H9 (cell line): ENCODE measurements around the gene MYBPHL. TPM values are rescaled to one million over a fixed set of nuclear protein-coding genes. Genes with fewer than 3 reads are reported as not detected.

Source experiments
- DNase-seq: peaks from one replicate; pipeline ENCODE4 v3.0.0-alpha.2; 2017
- H2AFZ ChIP-seq: one replicate; pipeline ENCODE4 v1.6.1; 2013; ENCODE audit warnings: mild to moderate bottlenecking, low read length, control low read depth, moderate library complexity
- H2AK5ac ChIP-seq: 2 replicates; pipeline ENCODE4 v1.6.1; 2013; ENCODE audit warnings: low read length, control low read depth, mixed read lengths; ENCODE audit not compliant: insufficient read length
- H2BK120ac ChIP-seq: one replicate; pipeline ENCODE4 v1.6.1; 2013; ENCODE audit warnings: low read depth, mild to moderate bottlenecking, low read length, control low read depth, inconsistent platforms; ENCODE audit not compliant: poor library complexity, severe bottlenecking
- H2BK12ac ChIP-seq: 2 replicates; pipeline ENCODE4 v1.6.1; 2013; ENCODE audit warnings: low read length, control low read depth, mixed read lengths, low read depth; ENCODE audit not compliant: insufficient read length
- H2BK15ac ChIP-seq: 2 replicates; pipeline ENCODE4 v1.6.1; 2013; ENCODE audit warnings: low read depth, low read length, control low read depth
- H2BK20ac ChIP-seq: one replicate; pipeline ENCODE4 v1.6.1; 2013; ENCODE audit warnings: low read depth, mild to moderate bottlenecking, low read length, control low read depth, inconsistent platforms; ENCODE audit not compliant: poor library complexity, severe bottlenecking
- H2BK5ac ChIP-seq: 2 replicates; pipeline ENCODE4 v1.6.1; 2013; ENCODE audit warnings: low read length, control low read depth, mixed read lengths; ENCODE audit not compliant: insufficient read length
- H3K14ac ChIP-seq: 2 replicates; pipeline ENCODE4 v1.6.1; 2013; ENCODE audit warnings: low read length, control low read depth; ENCODE audit not compliant: insufficient read depth
- H3K18ac ChIP-seq: 2 replicates; pipeline ENCODE4 v1.6.1; 2013; ENCODE audit warnings: low read depth, mild to moderate bottlenecking, mixed read lengths, low read length, control low read depth; ENCODE audit not compliant: insufficient read length
- H3K23ac ChIP-seq: 2 replicates; pipeline ENCODE4 v1.6.1; 2013; ENCODE audit warnings: low read length, control low read depth, mixed read lengths, low read depth; ENCODE audit not compliant: insufficient read length
- H3K23me2 ChIP-seq: 2 replicates; pipeline ENCODE4 v1.6.1; 2013; ENCODE audit warnings: low read depth, mild to moderate bottlenecking, mixed read lengths, low read length, control low read depth; ENCODE audit not compliant: insufficient read length, poor library complexity, severe bottlenecking
- H3K27ac ChIP-seq: 2 replicates; pipeline ENCODE4 v1.5.1; 2013; ENCODE audit warnings: low read length, control low read depth, mixed read lengths, low read depth; ENCODE audit not compliant: insufficient read length
- H3K27me3 ChIP-seq: 2 replicates; pipeline ENCODE4 v1.6.1; 2013; ENCODE audit warnings: low read length, control low read depth, inconsistent platforms; ENCODE audit not compliant: insufficient read depth
- H3K4ac ChIP-seq: 2 replicates; pipeline ENCODE4 v1.6.1; 2013; ENCODE audit warnings: low read depth, mild to moderate bottlenecking, control low read depth, inconsistent platforms, low read length, moderate library complexity
- H3K4me1 ChIP-seq: 2 replicates; pipeline ENCODE4 v1.6.1; 2013; ENCODE audit warnings: low read length, control low read depth, inconsistent platforms; ENCODE audit not compliant: insufficient read depth
- H3K4me2 ChIP-seq: 2 replicates; pipeline ENCODE4 v1.6.1; 2013; ENCODE audit warnings: low read length, control low read depth, mixed read lengths; ENCODE audit not compliant: insufficient read length, insufficient read depth
- H3K56ac ChIP-seq: 2 replicates; pipeline ENCODE4 v1.6.1; 2013; ENCODE audit warnings: low read depth, mild to moderate bottlenecking, mixed read lengths, low read length, control low read depth; ENCODE audit not compliant: insufficient read length
- H3K79me1 ChIP-seq: 2 replicates; pipeline ENCODE4 v1.6.1; 2013; ENCODE audit warnings: low read depth, mild to moderate bottlenecking, moderate library complexity, low read length, control low read depth, inconsistent platforms; ENCODE audit not compliant: insufficient read depth, poor library complexity, severe bottlenecking
- H3K79me2 ChIP-seq: 2 replicates; pipeline ENCODE4 v1.6.1; 2013; ENCODE audit warnings: low read length, control low read depth, inconsistent platforms; ENCODE audit not compliant: insufficient read depth
- H3K9ac ChIP-seq: 2 replicates; pipeline ENCODE4 v1.6.1; 2013; ENCODE audit warnings: low read length, control low read depth, mixed read lengths; ENCODE audit not compliant: insufficient read length; ENCODE audit errors: extremely low read depth
- H3K9me3 ChIP-seq: one replicate; pipeline ENCODE4 v1.6.1; 2013; ENCODE audit warnings: low read depth, low read length, inconsistent platforms; ENCODE audit not compliant: control insufficient read depth
- H3T11ph ChIP-seq: one replicate; pipeline ENCODE4 v1.6.1; 2013; ENCODE audit warnings: mild to moderate bottlenecking, low read length, control low read depth, inconsistent platforms
- H4K20me1 ChIP-seq: one replicate; pipeline ENCODE4 v1.6.1; 2013; ENCODE audit not compliant: control insufficient read depth, insufficient read length, insufficient read depth
- H4K5ac ChIP-seq: 2 replicates; pipeline ENCODE4 v1.6.1; 2013; ENCODE audit warnings: low read depth, mild to moderate bottlenecking, mixed read lengths, low read length, control low read depth; ENCODE audit not compliant: insufficient read length
- H4K8ac ChIP-seq: replicated peaks from 2 replicates; pipeline ENCODE4 v1.6.1; 2013; ENCODE audit warnings: low read length, control low read depth, mixed read lengths, low read depth; ENCODE audit not compliant: insufficient read length
- H4K91ac ChIP-seq: 2 replicates; pipeline ENCODE4 v1.6.1; 2013; ENCODE audit warnings: low read depth, mild to moderate bottlenecking, moderate library complexity, mixed read lengths, low read length, control low read depth; ENCODE audit not compliant: insufficient read length
- H3K27ac Mint-ChIP-seq, 3 experiments: 2 replicates in 2 of 3; 3 replicates in 1 of 3; pipeline ENCODE4 v1.8.0; 2020 to 2021; ENCODE audit warnings: mixed read lengths in 3 of 3, mild to moderate bottlenecking in 1 of 3, moderate library complexity in 1 of 3
- H3K27me3 Mint-ChIP-seq: 2 replicates; pipeline ENCODE4 v1.8.0; 2021; ENCODE audit warnings: low read depth, mild to moderate bottlenecking, moderate library complexity, mixed read lengths
- H3K36me3 Mint-ChIP-seq, 3 experiments: 2 replicates in 2 of 3; 3 replicates in 1 of 3; pipeline ENCODE4 v1.8.0; 2020 to 2021; ENCODE audit warnings: low read depth in 3 of 3, mixed read lengths in 3 of 3; ENCODE audit not compliant: insufficient read depth in 1 of 3
- H3K4me1 Mint-ChIP-seq, 2 experiments: 2 replicates each; pipeline ENCODE4 v1.8.0; 2020; ENCODE audit warnings: mixed read lengths in 2 of 2
- H3K4me3 Mint-ChIP-seq, 2 experiments: 2 replicates in 1 of 2; 3 replicates in 1 of 2; pipeline ENCODE4 v1.8.0; 2020 to 2021; ENCODE audit warnings: mild to moderate bottlenecking in 2 of 2, mixed read lengths in 2 of 2, moderate library complexity in 1 of 2
- H3K9me3 Mint-ChIP-seq, 2 experiments: 2 replicates in 1 of 2; 3 replicates in 1 of 2; pipeline ENCODE4 v1.8.0; 2020; ENCODE audit warnings: mild to moderate bottlenecking in 2 of 2, mixed read lengths in 2 of 2, moderate library complexity in 1 of 2
- WGBS: extraction: QIAGEN DNeasy Blood & Tissue Kit; methylation state at CpG from one replicate; pipeline ENCODE4 v1.1.7; 2013; ENCODE audit warnings: missing lambda C conversion rate, low lambda C conversion rate, mixed read lengths; ENCODE audit not compliant: insufficient read length; ENCODE audit errors: extremely low coverage; 5-methylcytosine and 5-hydroxymethylcytosine counted together
- total RNA-seq: library from RNA; stranded (reverse); gene quantifications from 2 replicates; pipeline ENCODE4 v1.2.1, GENCODE V29; 2021
- TF ChIP-seq, protein P1 (sequence below): fragments of 200-600 bp; sonication (generic); conservative IDR thresholded peaks from 3 replicates; pipeline ENCODE4 v1.8.0; 2021; ENCODE audit warnings: antibody characterized with exemption, mild to moderate bottlenecking

The MYBPHL gene
- total RNA-seq, 1 experiment from 2014 or later, result 0.59 TPM

DNA sequence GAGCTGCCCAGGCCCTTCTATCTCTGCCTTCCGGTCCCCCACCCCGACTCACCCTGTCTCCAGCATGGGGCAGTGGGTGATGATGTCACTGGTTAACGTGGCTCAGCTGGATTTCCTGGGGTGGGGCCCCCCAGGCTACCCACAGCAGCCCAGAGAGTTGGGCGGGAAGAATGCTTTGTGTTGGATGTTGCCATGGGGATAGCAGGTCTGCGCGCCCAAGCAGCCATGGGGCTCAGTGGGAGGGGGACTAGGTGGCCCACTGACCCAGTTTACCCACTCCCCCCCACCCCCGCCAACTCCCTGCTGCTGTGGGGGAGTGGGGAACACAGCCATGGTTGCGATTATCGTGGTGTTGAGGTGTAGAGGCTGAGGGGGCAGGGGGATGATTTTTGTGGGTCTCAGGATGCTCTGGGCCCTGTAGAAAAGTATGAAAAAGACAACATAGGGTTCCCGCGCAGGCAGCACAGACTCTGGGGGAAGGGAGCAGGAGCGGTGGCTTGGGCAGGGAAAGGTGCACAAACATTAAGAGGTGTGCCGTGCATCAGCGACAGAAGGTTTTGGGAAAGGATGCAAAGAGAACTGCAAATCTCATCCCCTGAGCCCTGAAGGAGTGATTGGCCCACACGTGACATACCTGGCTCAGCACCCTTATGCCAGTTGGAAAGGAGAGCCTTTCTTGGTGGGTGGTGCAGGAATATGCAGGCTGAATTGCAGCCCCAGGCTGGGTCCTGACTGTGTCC lies 49.0 kb downstream of the MYBPHL start:
- H2AFZ ChIP-seq, result no peak overlapping the region
- H3K4me3 Mint-ChIP-seq, result no peak overlapping the region
- no peak overlapping the region for H4K91ac ChIP-seq

More for the DNA sequence above, 49.0 kb downstream of the MYBPHL start:
- Mint-ChIP-seq H3K4me1 (peaks cover 44 to 58% of the 10 kb centered on the region in 2 experiments), H3K27me3 (no peaks in the 10 kb centered on the region; the same call in 1 of the 2 replicates), H3K9me3 (no peaks in the 10 kb centered on the region), H3K36me3 (peaks cover 5 to 24% (median 18%) of the 10 kb centered on the region in 3 experiments; a peak in 5 of 7 replicates), H3K27ac (peak overlapping the region in 2 of 3 experiments; percentile 39 to 59; a peak in 2 of 7 replicates)
- H2BK12ac ChIP-seq, result no peak overlapping the region
- no peaks in the 10 kb centered on the region; the same call in 1 of the 2 replicates for H3K4me1 ChIP-seq
- H2BK15ac ChIP-seq, result no peak overlapping the region
- no peak overlapping the region for H3K18ac ChIP-seq
- TF ChIP-seq, protein P1, sequence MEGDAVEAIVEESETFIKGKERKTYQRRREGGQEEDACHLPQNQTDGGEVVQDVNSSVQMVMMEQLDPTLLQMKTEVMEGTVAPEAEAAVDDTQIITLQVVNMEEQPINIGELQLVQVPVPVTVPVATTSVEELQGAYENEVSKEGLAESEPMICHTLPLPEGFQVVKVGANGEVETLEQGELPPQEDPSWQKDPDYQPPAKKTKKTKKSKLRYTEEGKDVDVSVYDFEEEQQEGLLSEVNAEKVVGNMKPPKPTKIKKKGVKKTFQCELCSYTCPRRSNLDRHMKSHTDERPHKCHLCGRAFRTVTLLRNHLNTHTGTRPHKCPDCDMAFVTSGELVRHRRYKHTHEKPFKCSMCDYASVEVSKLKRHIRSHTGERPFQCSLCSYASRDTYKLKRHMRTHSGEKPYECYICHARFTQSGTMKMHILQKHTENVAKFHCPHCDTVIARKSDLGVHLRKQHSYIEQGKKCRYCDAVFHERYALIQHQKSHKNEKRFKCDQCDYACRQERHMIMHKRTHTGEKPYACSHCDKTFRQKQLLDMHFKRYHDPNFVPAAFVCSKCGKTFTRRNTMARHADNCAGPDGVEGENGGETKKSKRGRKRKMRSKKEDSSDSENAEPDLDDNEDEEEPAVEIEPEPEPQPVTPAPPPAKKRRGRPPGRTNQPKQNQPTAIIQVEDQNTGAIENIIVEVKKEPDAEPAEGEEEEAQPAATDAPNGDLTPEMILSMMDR, result no peak
- no peak overlapping the region for H2BK120ac ChIP-seq
- no peak overlapping the region for H3K23ac ChIP-seq
- H2AK5ac ChIP-seq, result no peak overlapping the region
- H3K27me3 ChIP-seq, result no peaks in the 10 kb centered on the region
- no peak overlapping the region for H3K4me2 ChIP-seq
- H3K9ac ChIP-seq, result no peak overlapping the region
- H4K8ac ChIP-seq, result no peak overlapping the region
- H3K23me2 ChIP-seq, result peaks cover 5% of the 10 kb centered on the region
- H3K27ac ChIP-seq, result no peak overlapping the region
- H3K79me1 ChIP-seq, result no peaks in the 10 kb centered on the region
- H3K14ac ChIP-seq, result no peak overlapping the region
- no peak overlapping the region for H3K56ac ChIP-seq
- H3T11ph ChIP-seq, result no peak overlapping the region
- H3K9me3 ChIP-seq, result no peaks in the 10 kb centered on the region
- WGBS, result no CpG with 5 or more reads among the region's 15 CpGs
- H3K79me2 ChIP-seq, result no peaks in the 10 kb centered on the region
- H4K5ac ChIP-seq, result no peak overlapping the region
- no peak overlapping the region for H2BK20ac ChIP-seq
- H2BK5ac ChIP-seq, result no peak overlapping the region
- DNase-seq, result no peak
- H4K20me1 ChIP-seq, result no peaks in the 10 kb centered on the region
- no peak overlapping the region for H3K4ac ChIP-seq
